Tibial nerve (tissue), 4 donors: Measurements from ENCODE around the gene TBC1D3D. TPM values are rescaled to one million over a fixed set of nuclear protein-coding genes. Genes with fewer than 3 reads are reported as not detected.
"Not testable (repeated sequence)": the region's sequence is repeated elsewhere in the genome, so short reads cannot be mapped to it uniquely, and the experiment has no call there.

Experiments used
- DNase-seq, 2 donors: peaks; one replicate each; pipeline ENCODE4 v3.0.0-alpha.2; 2019; ENCODE audit warnings: low spot score in 2 of 2
- H3K27ac ChIP-seq, 4 donors: fragments of 200-600 bp; sonication (generic) in 3 of 4; one replicate each; pipeline ENCODE4 v1.5.1; 2017 to 2019; ENCODE audit warnings: mild to moderate bottlenecking in 1 of 4
- H3K27me3 ChIP-seq, 2 donors: fragments of 200-600 bp; sonication (generic) in 1 of 2; one replicate each; pipeline versions ENCODE4 v1.5.1 to v1.6.0; 2017 to 2019
- H3K36me3 ChIP-seq, 3 donors: fragments of 200-600 bp; sonication (generic); one replicate each; pipeline ENCODE4 v1.5.1; 2018 to 2019
- H3K4me1 ChIP-seq, 4 donors: fragments of 200-600 bp; sonication (generic) in 3 of 4; one replicate each; pipeline ENCODE4 v1.5.1; 2017 to 2019
- H3K4me3 ChIP-seq, 4 donors: fragments of 200-600 bp; sonication (generic) in 3 of 4; one replicate each; pipeline ENCODE4 v1.5.1; 2017 to 2019; ENCODE audit warnings: mild to moderate bottlenecking in 1 of 4, moderate library complexity in 1 of 4
- H3K9me3 ChIP-seq, 4 donors: fragments of 200-600 bp; sonication (generic) in 3 of 4; one replicate each; pipeline ENCODE4 v1.5.1; 2017 to 2019
- WGBS, 2 donors: methylation state at CpG; one replicate each; pipeline ENCODE4 v1.1.5; 2018; 5-methylcytosine and 5-hydroxymethylcytosine counted together
- total RNA-seq, 4 donors: library from RNA; depleted of rRNA; stranded (reverse); fragments of >200 nt; gene quantifications; one replicate each; pipeline ENCODE4 v1.1.0, GENCODE V29; 2016

TBC1D3D gene
- not detected for total RNA-seq

DNA sequence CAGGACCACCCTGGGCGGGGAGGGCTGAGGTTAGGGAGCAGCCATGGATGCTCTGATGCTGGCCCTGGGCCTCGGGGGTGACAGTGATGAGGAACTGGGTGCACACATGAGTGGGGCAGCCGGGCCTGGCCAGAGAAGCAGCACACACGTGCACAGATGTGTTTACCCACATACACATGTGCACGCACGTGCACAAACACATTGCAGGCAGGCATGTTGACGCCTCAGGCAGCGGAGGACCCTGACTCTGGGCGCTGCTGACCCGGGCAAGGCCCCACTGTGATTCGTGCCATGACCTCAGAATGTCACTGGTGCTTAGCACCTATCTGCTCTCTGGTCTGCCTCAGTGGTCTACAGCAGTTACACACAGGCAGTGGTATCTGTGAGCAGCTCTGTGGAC, at the start of gene TBC1D3D:
Gene TBC1D3D, plus strand, starts transcription at position 301 of the 400 bp plus-strand sequence. CDS start 1,585 bp downstream, outside the sequence.
- not testable (repeated sequence) for H3K4me1 ChIP-seq, H3K4me3 ChIP-seq, DNase-seq, H3K27ac ChIP-seq, H3K9me3 ChIP-seq, H3K36me3 ChIP-seq, H3K27me3 ChIP-seq
- no CpG with 5 or more reads among the region's 11 CpGs for WGBS, 2 donors

DNA sequence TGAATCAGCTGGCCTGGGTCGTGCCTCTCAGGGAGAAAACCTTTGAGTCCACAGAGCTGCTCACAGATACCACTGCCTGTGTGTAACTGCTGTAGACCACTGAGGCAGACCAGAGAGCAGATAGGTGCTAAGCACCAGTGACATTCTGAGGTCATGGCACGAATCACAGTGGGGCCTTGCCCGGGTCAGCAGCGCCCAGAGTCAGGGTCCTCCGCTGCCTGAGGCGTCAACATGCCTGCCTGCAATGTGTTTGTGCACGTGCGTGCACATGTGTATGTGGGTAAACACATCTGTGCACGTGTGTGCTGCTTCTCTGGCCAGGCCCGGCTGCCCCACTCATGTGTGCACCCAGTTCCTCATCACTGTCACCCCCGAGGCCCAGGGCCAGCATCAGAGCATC, 14.8 kb upstream of the TBC1D3D start, which contains the start of gene TBC1D3L:
Gene TBC1D3L, minus strand, starts transcription at position 101 of the 400 bp plus-strand sequence. CDS start 1,540 bp downstream, outside the sequence.
- DNase-seq, H3K27ac ChIP-seq, H3K9me3 ChIP-seq, H3K27me3 ChIP-seq, H3K36me3 ChIP-seq, H3K4me3 ChIP-seq, H3K4me1 ChIP-seq: not testable (repeated sequence)
- WGBS, 2 donors: no CpG with 5 or more reads among the region's 11 CpGs

Other genes with a start within 250 kb of the TBC1D3D start
- gene TBC1D3K, start 79.6 kb upstream of the TBC1D3D start, total RNA-seq: not detected
- 10 to 100 TPM; 12.0 to 21.6 (median 15.6) TPM for gene TBC1D3L, start 14.9 kb upstream of the TBC1D3D start, total RNA-seq
- not detected for gene TBC1D3C, start 64.7 kb downstream of the TBC1D3D start, total RNA-seq
- not detected for gene TBC1D3E, start 124.0 kb downstream of the TBC1D3D start, total RNA-seq
- not detected for gene TBC1D3, start 188.6 kb downstream of the TBC1D3D start, total RNA-seq